ENCODE results near the gene PDS5B. TPM values are rescaled to one million over a fixed set of nuclear protein-coding genes. Genes with fewer than 3 reads are reported as not detected.

Gene PDS5B
- total and polyA plus RNA-seq, 2 donors (not counting 1 experiment from before 2014, with no cell fraction given) = 6.6 to 62.9 TPM

DNA sequence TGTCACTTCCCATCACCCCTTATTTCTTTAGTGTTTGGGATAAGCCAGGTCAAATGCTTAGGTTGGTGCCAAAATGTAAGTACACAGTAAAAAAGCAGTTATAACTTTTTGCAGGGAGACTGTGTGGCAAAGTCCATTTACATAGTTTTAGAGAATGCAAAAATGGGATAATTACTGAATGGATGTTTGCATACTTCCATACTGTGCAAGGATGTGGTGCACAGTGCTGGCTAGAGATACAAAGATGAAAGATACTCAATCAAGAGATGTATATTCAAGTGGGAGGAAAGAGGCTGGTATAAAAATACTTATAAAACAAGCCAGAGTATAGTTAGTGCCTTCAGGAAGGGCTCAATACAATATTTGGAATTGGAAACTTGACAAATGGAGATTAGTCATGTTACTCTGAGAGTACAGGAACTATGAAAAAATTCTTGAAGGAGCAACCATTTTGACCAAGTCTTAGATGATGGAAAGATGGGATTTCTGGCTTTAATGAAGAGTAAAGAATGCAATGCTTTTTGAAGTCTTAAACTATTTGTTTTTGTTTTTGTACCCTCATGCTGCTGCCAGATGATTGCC is 8.0 kb downstream of the PDS5B start:
- Histone ChIP-seq H2AFZ (ENCODE audit: insufficient read depth, low read depth, low read length, poor library complexity, severe bottlenecking) (no peak overlapping the region), H3K79me2 (ENCODE audit: control insufficient read depth, insufficient read depth, low read length) (peaks cover 98% of the 10 kb centered on the region), H3K4me2 (replicated peaks; ENCODE audit: low read depth, low read length, poor library complexity, severe bottlenecking) (no peak overlapping the region), H3K4me3 (ENCODE audit: control extremely low read depth in 1 of 5, extremely low read depth in 1 of 5, insufficient read depth in 1 of 5, low read depth in 2 of 5, low read length in 4 of 5) (no peak overlapping the region), H3K9me3 (ENCODE audit: control extremely low read depth in 1 of 3, control insufficient read depth in 2 of 3, insufficient read depth in 1 of 3, low read length in 2 of 3) (peaks cover 3 to 17% (median 3%) of the 10 kb centered on the region in 3 donors), H3K36me3 (replicated peaks in 1 of 2; ENCODE audit: control extremely low read depth in 1 of 2, control insufficient read depth in 1 of 2, extremely low read depth in 1 of 2, insufficient read depth in 2 of 2, low read length in 1 of 2) (no peaks in the 10 kb centered on the region), H4K20me1 (ENCODE audit: control insufficient read depth, insufficient read depth, low read length, poor library complexity, severe bottlenecking) (peaks cover 55% of the 10 kb centered on the region), H3K9ac (ENCODE audit: low read length) (no peak overlapping the region), H3K27me3 (replicated peaks in 1 of 4; ENCODE audit: control extremely low read depth in 1 of 4, control insufficient read depth in 3 of 4, insufficient read depth in 4 of 4, low read length in 3 of 4) (no peaks in the 10 kb centered on the region), H3K27ac (ENCODE audit: low read length in 2 of 2) (no peak overlapping the region), H3K4me1 (ENCODE audit: control insufficient read depth in 2 of 2, insufficient read depth in 2 of 2, low read length in 2 of 2) (peaks cover 0 to 4% of the 10 kb centered on the region in 2 donors)
- TF ChIP-seq, protein P1, sequence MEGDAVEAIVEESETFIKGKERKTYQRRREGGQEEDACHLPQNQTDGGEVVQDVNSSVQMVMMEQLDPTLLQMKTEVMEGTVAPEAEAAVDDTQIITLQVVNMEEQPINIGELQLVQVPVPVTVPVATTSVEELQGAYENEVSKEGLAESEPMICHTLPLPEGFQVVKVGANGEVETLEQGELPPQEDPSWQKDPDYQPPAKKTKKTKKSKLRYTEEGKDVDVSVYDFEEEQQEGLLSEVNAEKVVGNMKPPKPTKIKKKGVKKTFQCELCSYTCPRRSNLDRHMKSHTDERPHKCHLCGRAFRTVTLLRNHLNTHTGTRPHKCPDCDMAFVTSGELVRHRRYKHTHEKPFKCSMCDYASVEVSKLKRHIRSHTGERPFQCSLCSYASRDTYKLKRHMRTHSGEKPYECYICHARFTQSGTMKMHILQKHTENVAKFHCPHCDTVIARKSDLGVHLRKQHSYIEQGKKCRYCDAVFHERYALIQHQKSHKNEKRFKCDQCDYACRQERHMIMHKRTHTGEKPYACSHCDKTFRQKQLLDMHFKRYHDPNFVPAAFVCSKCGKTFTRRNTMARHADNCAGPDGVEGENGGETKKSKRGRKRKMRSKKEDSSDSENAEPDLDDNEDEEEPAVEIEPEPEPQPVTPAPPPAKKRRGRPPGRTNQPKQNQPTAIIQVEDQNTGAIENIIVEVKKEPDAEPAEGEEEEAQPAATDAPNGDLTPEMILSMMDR (IDR thresholded peaks at IDR 0.05) = no peak
- TF ChIP-seq EZH2 (IDR thresholded peaks at IDR 0.05; ENCODE audit: borderline replicate concordance, insufficient read depth, low read depth, low read length, poor library complexity, severe bottlenecking) = no peak
- no peak for ATAC-seq (ENCODE audit: low read depth)
- Mint-ChIP-seq H3K4me3 (no peak overlapping the region), H3K27me3 (no peaks in the 10 kb centered on the region), H3K9me3 (ENCODE audit: insufficient read depth) (no peaks in the 10 kb centered on the region), H3K4me1 (peaks cover 50% of the 10 kb centered on the region), H3K27ac (no peak overlapping the region)
- CTCF ChIA-PET = interaction anchor here (0.8 to 2.0 kb wide), 3 partner anchors 10 to 45 kb away, joined by 3 to 6 read pairs (median 4); no protein-coding TSS in a partner anchor
- intact Hi-C loops (cut with micrococcal nuclease) = no loop called here
- POLR2A ChIA-PET = no interaction called here
- no peak for DNase-seq

DNA sequence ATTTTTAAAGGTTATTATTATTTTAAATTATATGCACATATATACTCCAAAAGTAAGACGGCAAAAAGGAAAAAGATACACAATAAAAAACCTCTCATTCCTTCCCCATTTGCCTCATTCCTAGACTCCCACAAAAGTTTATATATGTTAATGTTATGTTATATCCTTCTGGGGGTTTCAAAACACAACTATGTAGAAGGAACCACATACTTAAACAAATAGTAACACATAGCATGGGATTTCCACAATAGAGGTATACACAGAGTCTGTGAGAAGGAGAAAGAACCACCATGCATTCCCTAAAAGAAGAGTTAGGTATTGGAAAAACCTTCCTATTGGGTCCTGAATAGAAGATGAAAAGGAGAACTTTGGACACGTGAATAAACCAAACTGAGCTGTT is 9.1 kb downstream of the PDS5B start:
- H3K4me1 ChIP-seq (ENCODE audit: control insufficient read depth in 2 of 2, insufficient read depth in 2 of 2, low read length in 2 of 2) = peaks cover 1 to 2% of the 10 kb centered on the region in 2 donors
- Mint-ChIP-seq H3K4me1 (peaks cover 48% of the 10 kb centered on the region), H3K9me3 (ENCODE audit: insufficient read depth) (no peaks in the 10 kb centered on the region), H3K27me3 (no peaks in the 10 kb centered on the region), H3K4me3 (no peak overlapping the region), H3K27ac (no peak overlapping the region)
- no peak overlapping the region for H3K9ac ChIP-seq (ENCODE audit: low read length)
- H3K27ac ChIP-seq (ENCODE audit: low read length in 2 of 2) = no peak overlapping the region
- DNase-seq = no peak
- POLR2A ChIA-PET = no interaction called here
- intact Hi-C loops (cut with micrococcal nuclease) = no loop called here
- H3K79me2 ChIP-seq (ENCODE audit: control insufficient read depth, insufficient read depth, low read length) = peaks cover 98% of the 10 kb centered on the region
- WGBS (ENCODE audit: insufficient coverage) = no CpG with 5 or more reads among the region's 2 CpGs
- H2AFZ ChIP-seq (ENCODE audit: insufficient read depth, low read depth, low read length, poor library complexity, severe bottlenecking) = no peak overlapping the region
- no peak for ATAC-seq (ENCODE audit: low read depth)
- TF ChIP-seq, protein P1 (IDR thresholded peaks at IDR 0.05) = no peak
- TF ChIP-seq EZH2 (IDR thresholded peaks at IDR 0.05; ENCODE audit: borderline replicate concordance, insufficient read depth, low read depth, low read length, poor library complexity, severe bottlenecking) = no peak
- CTCF ChIA-PET = interaction anchor here (2.0 kb wide), 1 partner anchor 14 kb away, joined by 4 read pairs; no protein-coding TSS in a partner anchor
- no peaks in the 10 kb centered on the region for H3K36me3 ChIP-seq (replicated peaks in 1 of 2; ENCODE audit: control extremely low read depth in 1 of 2, control insufficient read depth in 1 of 2, extremely low read depth in 1 of 2, insufficient read depth in 2 of 2, low read length in 1 of 2)
- peaks cover 3 to 21% (median 3%) of the 10 kb centered on the region in 3 donors for H3K9me3 ChIP-seq (ENCODE audit: control extremely low read depth in 1 of 3, control insufficient read depth in 2 of 3, insufficient read depth in 1 of 3, low read length in 2 of 3)
- no peak overlapping the region for H3K4me3 ChIP-seq (ENCODE audit: control extremely low read depth in 1 of 5, extremely low read depth in 1 of 5, insufficient read depth in 1 of 5, low read depth in 2 of 5, low read length in 4 of 5)
- no peaks in the 10 kb centered on the region for H3K27me3 ChIP-seq (replicated peaks in 1 of 4; ENCODE audit: control extremely low read depth in 1 of 4, control insufficient read depth in 3 of 4, insufficient read depth in 4 of 4, low read length in 3 of 4)
- no peak overlapping the region for H3K4me2 ChIP-seq (replicated peaks; ENCODE audit: low read depth, low read length, poor library complexity, severe bottlenecking)
- H4K20me1 ChIP-seq (ENCODE audit: control insufficient read depth, insufficient read depth, low read length, poor library complexity, severe bottlenecking) = peaks cover 60% of the 10 kb centered on the region

All from B cell (primary cell).